HepG2 (cell line): ENCODE data around the gene FAM20C. TPM values are rescaled to one million over a fixed set of nuclear protein-coding genes. Genes with fewer than 3 reads are reported as not detected.

Source experiments
- DPF2 ChIP-seq: sonication (generic); formaldehyde crosslinking; IDR thresholded peaks from 2 replicates; pipeline ENCODE4 v1.4.0; 2020; ENCODE audit warnings: mild to moderate bottlenecking, low read depth, missing genetic modification reagents, borderline replicate concordance
- HMG20A ChIP-seq: IDR thresholded peaks from 2 replicates; pipeline ENCODE4 v1.6.1; 2016; ENCODE audit warnings: borderline replicate concordance
- KMT2A ChIP-seq: sonication (generic); formaldehyde crosslinking; IDR thresholded peaks from 2 replicates; pipeline ENCODE4 v1.4.0; 2020; ENCODE audit warnings: missing genetic modification reagents
- PAX8 ChIP-seq: sonication (generic); formaldehyde crosslinking; IDR thresholded peaks from 2 replicates; pipeline ENCODE4 v1.8.0; 2022; ENCODE audit warnings: mild to moderate bottlenecking, missing genetic modification reagents, borderline replicate concordance
- SP2 ChIP-seq: sonication (generic); formaldehyde crosslinking; IDR thresholded peaks from 2 replicates; pipeline ENCODE4 v1.5.1; 2020; ENCODE audit warnings: mild to moderate bottlenecking, missing genetic modification reagents
- SSRP1 ChIP-seq: IDR thresholded peaks from 2 replicates; pipeline ENCODE4 v1.6.1; 2016; ENCODE audit warnings: control low read depth
- ZFP36 ChIP-seq: fragments of 150-350 bp; IDR thresholded peaks from 2 replicates; pipeline ENCODE4 v1.6.1; 2018; ENCODE audit warnings: borderline replicate concordance, low read length, low read depth; ENCODE audit not compliant: partially characterized antibody
- polyA plus RNA-seq, 8 experiments: library from polyadenylated mRNA; depleted of rRNA in 3 of 8; stranded (reverse) in 7 of 8; unstranded in 1 of 8; fragments of >200 nt; fragmentation: Illumina TruSeq in 4 of 8; extraction: Trizol in 4 of 8; gene quantifications; 2 replicates each; pipeline versions ENCODE4 v1.2.1 to v1.2.3, GENCODE V29; 2011 to 2016; ENCODE audit warnings: low read depth in 4 of 8, missing spikeins in 1 of 8, mixed read lengths in 1 of 8; ENCODE audit not compliant: insufficient read depth in 1 of 8
- total RNA-seq, 5 experiments: library from RNA; depleted of rRNA; stranded (reverse); fragments of >200 nt; fragmentation: Illumina TruSeq; extraction: Trizol; gene quantifications; 2 replicates each; pipeline ENCODE4 v1.2.3, GENCODE V29; 2016; ENCODE audit warnings: low read depth in 1 of 5
- TF ChIP-seq, protein P1 (sequence below): sonication (generic); formaldehyde crosslinking; IDR thresholded peaks from 2 replicates; pipeline ENCODE4 v1.5.0; 2020; ENCODE audit warnings: mild to moderate bottlenecking, missing genetic modification reagents
- TF ChIP-seq, protein P2 (sequence below): sonication (generic); formaldehyde crosslinking; IDR thresholded peaks from 2 replicates; pipeline ENCODE4 v1.4.0; 2020; ENCODE audit warnings: missing genetic modification reagents

Gene FAM20C
- total and polyA plus RNA-seq, 2 of the 13 experiments (the other 11 are each of a cell fraction or from before 2014, with no cell fraction given), result 11.9 to 19.9 TPM

DNA sequence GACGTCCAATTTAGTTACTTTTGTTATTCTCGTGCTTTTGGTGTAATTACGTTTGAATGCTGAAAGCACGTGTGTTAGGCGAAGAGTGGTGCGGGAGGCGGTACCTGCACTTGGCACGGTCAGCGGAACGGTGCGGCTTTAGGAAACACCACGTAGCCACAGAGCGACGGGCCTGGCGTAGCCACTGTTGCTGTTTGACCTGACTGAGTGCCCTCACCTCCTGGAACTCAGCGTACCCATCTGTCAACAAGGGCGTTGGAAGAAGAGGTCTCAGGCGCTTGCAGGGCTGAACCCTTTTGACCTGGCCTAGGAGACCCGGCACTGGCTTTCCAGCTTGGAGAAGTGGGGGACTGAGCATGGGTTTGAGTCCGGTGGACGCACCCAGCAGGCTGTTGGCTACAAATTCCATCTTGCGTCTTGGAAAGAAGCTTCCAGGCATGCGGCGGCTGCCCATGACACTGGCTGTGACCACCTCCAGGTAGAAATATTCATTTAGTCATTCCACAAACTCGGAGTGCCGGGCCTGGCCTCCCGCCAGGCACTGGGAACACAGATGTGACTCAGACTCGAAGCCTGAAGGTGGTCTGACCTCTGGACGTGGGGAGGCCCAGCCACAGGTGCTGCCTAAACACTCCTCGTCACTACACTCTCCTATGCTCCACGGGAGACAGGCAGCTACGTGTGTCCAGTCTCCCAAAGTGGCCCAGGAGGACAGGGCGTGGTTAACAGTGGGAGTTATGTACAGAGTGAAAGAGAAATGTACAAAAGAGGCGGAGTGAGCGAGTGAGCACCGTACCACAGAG lies 22.2 kb downstream of the FAM20C start (continued):
- TF ChIP-seq, protein P1, sequence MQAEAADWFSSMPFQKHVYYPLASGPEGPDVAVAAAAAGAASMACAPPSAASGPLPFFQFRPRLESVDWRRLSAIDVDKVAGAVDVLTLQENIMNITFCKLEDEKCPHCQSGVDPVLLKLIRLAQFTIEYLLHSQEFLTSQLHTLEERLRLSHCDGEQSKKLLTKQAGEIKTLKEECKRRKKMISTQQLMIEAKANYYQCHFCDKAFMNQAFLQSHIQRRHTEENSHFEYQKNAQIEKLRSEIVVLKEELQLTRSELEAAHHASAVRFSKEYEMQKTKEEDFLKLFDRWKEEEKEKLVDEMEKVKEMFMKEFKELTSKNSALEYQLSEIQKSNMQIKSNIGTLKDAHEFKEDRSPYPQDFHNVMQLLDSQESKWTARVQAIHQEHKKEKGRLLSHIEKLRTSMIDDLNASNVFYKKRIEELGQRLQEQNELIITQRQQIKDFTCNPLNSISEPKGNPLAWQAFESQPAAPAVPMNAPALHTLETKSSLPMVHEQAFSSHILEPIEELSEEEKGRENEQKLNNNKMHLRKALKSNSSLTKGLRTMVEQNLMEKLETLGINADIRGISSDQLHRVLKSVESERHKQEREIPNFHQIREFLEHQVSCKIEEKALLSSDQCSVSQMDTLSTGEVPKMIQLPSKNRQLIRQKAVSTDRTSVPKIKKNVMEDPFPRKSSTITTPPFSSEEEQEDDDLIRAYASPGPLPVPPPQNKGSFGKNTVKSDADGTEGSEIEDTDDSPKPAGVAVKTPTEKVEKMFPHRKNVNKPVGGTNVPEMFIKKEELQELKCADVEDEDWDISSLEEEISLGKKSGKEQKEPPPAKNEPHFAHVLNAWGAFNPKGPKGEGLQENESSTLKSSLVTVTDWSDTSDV (CRISPR knock-in tag), result no peak
- TF ChIP-seq SSRP1 (no peak), DPF2 (no peak), ZFP36 (no peak), KMT2A (CRISPR knock-in tag) (no peak), SP2 (no peak), PAX8 (CRISPR knock-in tag) (no peak), HMG20A (CRISPR knock-in tag) (no peak)
- TF ChIP-seq, protein P2, sequence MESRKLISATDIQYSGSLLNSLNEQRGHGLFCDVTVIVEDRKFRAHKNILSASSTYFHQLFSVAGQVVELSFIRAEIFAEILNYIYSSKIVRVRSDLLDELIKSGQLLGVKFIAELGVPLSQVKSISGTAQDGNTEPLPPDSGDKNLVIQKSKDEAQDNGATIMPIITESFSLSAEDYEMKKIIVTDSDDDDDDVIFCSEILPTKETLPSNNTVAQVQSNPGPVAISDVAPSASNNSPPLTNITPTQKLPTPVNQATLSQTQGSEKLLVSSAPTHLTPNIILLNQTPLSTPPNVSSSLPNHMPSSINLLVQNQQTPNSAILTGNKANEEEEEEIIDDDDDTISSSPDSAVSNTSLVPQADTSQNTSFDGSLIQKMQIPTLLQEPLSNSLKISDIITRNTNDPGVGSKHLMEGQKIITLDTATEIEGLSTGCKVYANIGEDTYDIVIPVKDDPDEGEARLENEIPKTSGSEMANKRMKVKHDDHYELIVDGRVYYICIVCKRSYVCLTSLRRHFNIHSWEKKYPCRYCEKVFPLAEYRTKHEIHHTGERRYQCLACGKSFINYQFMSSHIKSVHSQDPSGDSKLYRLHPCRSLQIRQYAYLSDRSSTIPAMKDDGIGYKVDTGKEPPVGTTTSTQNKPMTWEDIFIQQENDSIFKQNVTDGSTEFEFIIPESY (CRISPR knock-in tag), result peak; percentile 47; the same call in 1 of the 2 replicates
